ENCODE results near the gene CPNE4.

CPNE4 gene

DNA sequence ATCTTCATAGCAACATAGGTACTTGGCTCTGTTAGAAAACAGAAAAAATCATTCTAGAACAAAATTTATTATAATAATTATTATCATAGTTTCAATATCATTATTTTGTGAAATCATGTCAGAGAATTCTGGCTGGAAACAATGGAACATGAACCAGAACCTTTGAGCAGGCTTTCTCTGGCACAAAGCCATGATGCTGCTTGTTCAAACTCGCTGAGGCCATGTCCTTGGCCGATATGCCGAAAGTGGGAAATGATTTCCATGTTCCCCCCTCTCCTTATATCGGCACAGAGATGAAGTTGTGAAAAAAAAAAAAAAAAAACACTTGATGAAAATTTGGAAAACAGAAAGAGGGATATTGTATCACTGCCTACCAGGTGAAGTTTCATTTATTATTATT, 483.1 kb downstream of the CPNE4 start:
- TF ChIP-seq, protein P1, sequence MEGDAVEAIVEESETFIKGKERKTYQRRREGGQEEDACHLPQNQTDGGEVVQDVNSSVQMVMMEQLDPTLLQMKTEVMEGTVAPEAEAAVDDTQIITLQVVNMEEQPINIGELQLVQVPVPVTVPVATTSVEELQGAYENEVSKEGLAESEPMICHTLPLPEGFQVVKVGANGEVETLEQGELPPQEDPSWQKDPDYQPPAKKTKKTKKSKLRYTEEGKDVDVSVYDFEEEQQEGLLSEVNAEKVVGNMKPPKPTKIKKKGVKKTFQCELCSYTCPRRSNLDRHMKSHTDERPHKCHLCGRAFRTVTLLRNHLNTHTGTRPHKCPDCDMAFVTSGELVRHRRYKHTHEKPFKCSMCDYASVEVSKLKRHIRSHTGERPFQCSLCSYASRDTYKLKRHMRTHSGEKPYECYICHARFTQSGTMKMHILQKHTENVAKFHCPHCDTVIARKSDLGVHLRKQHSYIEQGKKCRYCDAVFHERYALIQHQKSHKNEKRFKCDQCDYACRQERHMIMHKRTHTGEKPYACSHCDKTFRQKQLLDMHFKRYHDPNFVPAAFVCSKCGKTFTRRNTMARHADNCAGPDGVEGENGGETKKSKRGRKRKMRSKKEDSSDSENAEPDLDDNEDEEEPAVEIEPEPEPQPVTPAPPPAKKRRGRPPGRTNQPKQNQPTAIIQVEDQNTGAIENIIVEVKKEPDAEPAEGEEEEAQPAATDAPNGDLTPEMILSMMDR (conservative IDR thresholded peaks at IDR 0.05; ENCODE audit: low read depth, low read length): no peak
- no peak overlapping the region for H2AFZ ChIP-seq (ENCODE audit: low read depth)
- H4K20me1 ChIP-seq (ENCODE audit: insufficient read depth): no peaks in the 10 kb centered on the region

DNA sequence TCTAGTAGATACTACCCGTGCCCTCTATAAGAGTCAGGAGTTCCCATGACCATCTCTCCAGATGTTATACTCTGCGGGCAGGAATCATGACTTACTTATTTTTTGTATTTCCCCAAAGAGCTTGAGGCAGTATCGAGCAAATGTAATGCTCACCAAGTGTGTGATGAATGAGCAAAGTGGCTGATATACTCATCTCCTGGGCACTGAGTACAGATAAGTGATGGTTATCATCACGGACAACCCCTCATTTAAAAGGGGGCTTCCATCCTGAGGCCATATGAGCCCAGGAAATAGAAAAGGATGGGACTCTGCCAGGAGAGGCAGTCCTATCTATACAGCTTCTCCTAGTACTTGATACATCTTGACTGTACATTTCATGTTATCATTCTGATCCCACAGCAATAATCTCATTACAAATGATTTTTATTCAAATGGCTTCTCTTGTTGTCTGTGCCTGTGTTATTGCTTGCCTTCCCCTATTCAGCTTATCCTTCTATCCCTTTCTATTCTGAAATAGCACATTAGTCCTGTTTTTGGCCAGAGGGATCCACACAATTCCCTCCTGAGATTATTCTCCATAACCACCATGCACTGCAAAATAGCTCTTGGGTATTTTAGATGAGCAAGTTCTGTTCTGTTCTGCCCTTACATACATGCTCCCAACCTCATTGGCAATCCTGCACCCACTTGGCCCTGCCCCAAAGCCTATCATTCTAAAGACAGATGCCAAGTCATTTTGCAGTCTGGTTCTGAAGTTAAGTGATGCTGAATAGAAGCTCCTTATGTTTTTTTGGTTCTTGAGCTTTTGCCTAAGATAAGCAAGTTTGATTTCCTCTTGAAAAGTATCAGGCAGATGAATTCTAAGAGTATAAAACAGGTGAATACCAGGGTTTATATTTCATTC, 484.0 kb downstream of the CPNE4 start:
- Histone ChIP-seq H3K36me3 (ENCODE audit: insufficient read depth) (no peaks in the 10 kb centered on the region), H3K4me2 (no peak overlapping the region), H3K9ac (no peak overlapping the region), H3K27me3 (ENCODE audit: insufficient read depth, low read depth) (no peaks in the 10 kb centered on the region), H2AFZ (ENCODE audit: low read depth) (no peak overlapping the region), H3K27ac (no peak overlapping the region), H3K4me1 (ENCODE audit: low read depth, poor library complexity, severe bottlenecking) (peaks cover 26% of the 10 kb centered on the region), H3K79me2 (ENCODE audit: insufficient read depth, low read depth) (no peaks in the 10 kb centered on the region), H4K20me1 (ENCODE audit: insufficient read depth) (no peaks in the 10 kb centered on the region), H3K4me3 (IDR thresholded peaks at IDR 0.05; ENCODE audit: insufficient read depth, low read depth, low read length) (no peak overlapping the region)
- TF ChIP-seq, protein P1 (conservative IDR thresholded peaks at IDR 0.05; ENCODE audit: low read depth, low read length): no peak

More for the DNA sequence above, 483.1 kb downstream of the CPNE4 start:
- no peak overlapping the region for H3K4me2 ChIP-seq
- H3K4me3 ChIP-seq (IDR thresholded peaks at IDR 0.05; ENCODE audit: insufficient read depth, low read depth, low read length): no peak overlapping the region
- peaks cover 26% of the 10 kb centered on the region for H3K4me1 ChIP-seq (ENCODE audit: low read depth, poor library complexity, severe bottlenecking)
- no peak overlapping the region for H3K9ac ChIP-seq
- H3K27ac ChIP-seq: no peak overlapping the region
- no peaks in the 10 kb centered on the region for H3K79me2 ChIP-seq (ENCODE audit: insufficient read depth, low read depth)
- H3K36me3 ChIP-seq (ENCODE audit: insufficient read depth): no peaks in the 10 kb centered on the region
- no peaks in the 10 kb centered on the region for H3K27me3 ChIP-seq (ENCODE audit: insufficient read depth, low read depth)

DNA sequence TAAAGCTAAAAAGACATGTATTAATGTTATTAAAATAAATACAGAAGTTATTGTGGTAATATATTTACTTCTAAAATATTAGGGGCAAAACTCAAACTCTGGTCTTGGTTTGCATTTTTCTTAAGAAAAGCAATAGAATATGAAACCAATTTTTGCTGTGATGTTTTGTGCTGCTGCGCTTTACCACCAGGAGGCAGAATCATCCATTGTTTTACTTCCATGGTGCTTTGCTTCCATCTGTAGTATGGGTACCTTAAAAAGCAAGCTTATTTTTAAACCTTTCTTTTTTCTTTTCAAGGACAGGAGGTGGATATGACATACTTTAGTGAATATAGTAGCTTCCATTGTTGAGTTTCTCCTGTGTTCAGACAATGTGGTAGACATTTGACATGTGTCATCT, 485.5 kb downstream of the CPNE4 start:
- no peak overlapping the region for H3K4me2 ChIP-seq
- no peak overlapping the region for H3K4me3 ChIP-seq (IDR thresholded peaks at IDR 0.05; ENCODE audit: insufficient read depth, low read depth, low read length)
- H3K4me1 ChIP-seq (ENCODE audit: low read depth, poor library complexity, severe bottlenecking): peaks cover 24% of the 10 kb centered on the region
- no peaks in the 10 kb centered on the region for H3K79me2 ChIP-seq (ENCODE audit: insufficient read depth, low read depth)
- H4K20me1 ChIP-seq (ENCODE audit: insufficient read depth): no peaks in the 10 kb centered on the region
- H3K9ac ChIP-seq: no peak overlapping the region
- no peaks in the 10 kb centered on the region for H3K27me3 ChIP-seq (ENCODE audit: insufficient read depth, low read depth)
- H3K27ac ChIP-seq: no peak overlapping the region
- TF ChIP-seq, protein P1 (conservative IDR thresholded peaks at IDR 0.05; ENCODE audit: low read depth, low read length): peak; percentile 86
- no peak overlapping the region for H2AFZ ChIP-seq (ENCODE audit: low read depth)
- H3K36me3 ChIP-seq (ENCODE audit: insufficient read depth): no peaks in the 10 kb centered on the region

DNA sequence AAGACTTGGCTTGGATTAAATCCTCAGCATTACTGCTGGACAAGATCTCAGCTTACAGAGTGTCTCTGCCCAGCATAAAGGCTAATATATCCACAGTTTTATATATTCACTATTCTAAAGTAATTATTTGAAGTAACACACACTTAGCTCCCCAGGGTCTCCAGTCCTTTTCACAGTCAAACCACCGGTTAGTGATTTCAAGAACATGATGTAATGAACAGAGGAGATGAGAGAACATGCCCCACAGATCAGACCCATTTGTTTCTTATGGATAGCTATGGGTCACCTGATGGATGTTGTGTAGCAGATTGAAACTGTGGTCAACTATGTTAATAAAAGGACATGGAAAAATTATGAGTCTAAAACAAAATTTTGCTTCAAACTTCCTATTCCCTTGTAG, 487.2 kb downstream of the CPNE4 start:
- Histone ChIP-seq H3K4me2 (no peak overlapping the region), H3K9ac (no peak overlapping the region), H4K20me1 (ENCODE audit: insufficient read depth) (no peaks in the 10 kb centered on the region), H3K27me3 (ENCODE audit: insufficient read depth, low read depth) (no peaks in the 10 kb centered on the region), H3K27ac (no peak overlapping the region), H3K4me1 (ENCODE audit: low read depth, poor library complexity, severe bottlenecking) (peaks cover 6% of the 10 kb centered on the region), H3K36me3 (ENCODE audit: insufficient read depth) (no peaks in the 10 kb centered on the region), H2AFZ (ENCODE audit: low read depth) (no peak overlapping the region), H3K4me3 (IDR thresholded peaks at IDR 0.05; ENCODE audit: insufficient read depth, low read depth, low read length) (no peak overlapping the region), H3K79me2 (ENCODE audit: insufficient read depth, low read depth) (no peaks in the 10 kb centered on the region)
- TF ChIP-seq, protein P1 (conservative IDR thresholded peaks at IDR 0.05; ENCODE audit: low read depth, low read length): no peak

Measured in KMS-11 (cell line).